VCaP (cell line): ENCODE data around the gene MRGPRE.

Experiments used
- H3K27ac ChIP-seq: fragments of 450-650 bp; 2 replicates; pipeline ENCODE4 v1.5.1; 2017
- CTCF ChIP-seq: fragments of 450-650 bp; conservative IDR thresholded peaks from 2 replicates; pipeline ENCODE4 v1.5.1; 2017; ENCODE audit warnings: mild to moderate bottlenecking, moderate library complexity

The MRGPRE gene

GRCh38 chr11:3192511-3193372, 39.5 kb downstream of the MRGPRE start:
- no peak overlapping the region for H3K27ac ChIP-seq
- no peak for TF ChIP-seq CTCF

GRCh38 chr11:3191586-3192324, 40.5 kb downstream of the MRGPRE start:
- TF ChIP-seq CTCF, result no peak
- H3K27ac ChIP-seq, result no peak overlapping the region

- no peak for TF ChIP-seq CTCF
- no peak overlapping the region for H3K27ac ChIP-seq
Observed at GRCh38 chr11:3190600-3190999, 41.6 kb downstream of the MRGPRE start.

- H3K27ac ChIP-seq, result no peak overlapping the region
- TF ChIP-seq CTCF, result no peak
Observed at GRCh38 chr11:3189886-3190583, 42.2 kb downstream of the MRGPRE start.

- H3K27ac ChIP-seq, result no peak overlapping the region
Observed at GRCh38 chr11:3189196-3189843, 42.9 kb downstream of the MRGPRE start.

GRCh38 chr11:3188496-3189195, 43.6 kb downstream of the MRGPRE start:
- no peak overlapping the region for H3K27ac ChIP-seq
- TF ChIP-seq CTCF, result no peak

More at GRCh38 chr11:3189196-3189843, 42.9 kb downstream of the MRGPRE start:
- TF ChIP-seq CTCF, result no peak
